Motor neuron (in vitro differentiated cells): ENCODE data around the gene SSTR5. TPM values are rescaled to one million over a fixed set of nuclear protein-coding genes. Genes with fewer than 3 reads are reported as not detected.
A peak's percentile ranks its signal among the peaks of the same experiment; 100 is the strongest.
"Not testable (repeated sequence)": the region's sequence is repeated elsewhere in the genome, so short reads cannot be mapped to it uniquely, and the experiment has no call there.

ENCODE experiments used
- ATAC-seq, 8 experiments: fragments of 200-7000 bp; cut with Tn5 transposase; replicated peaks in 6 of 8; 2 replicates each; pipeline ENCODE4 v1.8.0; 2021; ENCODE audit warnings: mild to moderate bottlenecking in 8 of 8, moderate library complexity in 8 of 8
- H3K27ac ChIP-seq, 2 donors: fragments of 250-450 bp; sonication (Bioruptor Pico); 2 replicates each; pipeline ENCODE4 v1.9.0; 2021; ENCODE audit warnings: antibody characterized with exemption in 2 of 2, mild to moderate bottlenecking in 2 of 2, moderate library complexity in 1 of 2
- H3K4me1 ChIP-seq, 2 donors: fragments of 250-450 bp; sonication (Bioruptor Pico); replicated peaks in 1 of 2; 2 replicates each; pipeline ENCODE4 v1.6.1; 2021; ENCODE audit warnings: antibody characterized with exemption in 2 of 2, mild to moderate bottlenecking in 2 of 2, moderate library complexity in 1 of 2
- H3K4me3 ChIP-seq, 5 donors: fragments of 250-450 bp; sonication (Bioruptor Pico); 2 replicates each; pipeline ENCODE4 v1.9.0; 2021; ENCODE audit warnings: antibody characterized with exemption in 5 of 5, mild to moderate bottlenecking in 5 of 5, moderate library complexity in 4 of 5
- WGBS, 10 experiments: fragments of 450-650 bp; shearing (Covaris generic); methylation state at CpG; one replicate each; pipeline ENCODE4 v1.0.0; 2022; 5-methylcytosine and 5-hydroxymethylcytosine counted together
- in situ Hi-C, 9 experiments: fragments of 400-800 bp; cut with MboI; loops; one replicate each; pipeline ENCODE4 v1.15.0; 2021; ENCODE audit warnings: low sequenced_read_pairs in 9 of 9, low pct_unique_long_range_greater_than_20kb in 2 of 9; ENCODE audit not compliant: unreplicated experiment in 9 of 9
- total RNA-seq, 8 experiments: library from RNA; unstranded; fragments of 300-600 nt; gene quantifications; 2 replicates each; pipeline versions ENCODE4 v1.2.3 to v1.2.4, GENCODE V29; 2022

Gene SSTR5
- total RNA-seq, 8 experiments from 2014 or later: 0.47 to 0.52 TPM; not detected in 6

GRCh38 chr16:1091992-1092552, 19.5 kb downstream of the SSTR5 start:
- no peak overlapping the region for H3K4me3 ChIP-seq
- in situ Hi-C loops: no loop called here
- 90 to 100% (median 99%) methylated on average over 2 to 11 of the region's 27 CpGs; no CpG with 5 or more reads in 4 of the 10 experiments for WGBS, 10 experiments
- H3K4me1 ChIP-seq: peaks cover 25 to 37% of the 10 kb centered on the region in 2 donors
- ATAC-seq: no peak
- H3K27ac ChIP-seq: no peak overlapping the region

GRCh38 chr16:1092685-1093283, 20.2 kb downstream of the SSTR5 start:
- H3K27ac ChIP-seq, H3K4me3 ChIP-seq, in situ Hi-C loops, ATAC-seq: not testable (repeated sequence)
- WGBS, 10 experiments: 80 to 90% methylated on average over 2 to 4 of the region's 40 CpGs; no CpG with 5 or more reads in 8 of the 10 experiments
- H3K4me1 ChIP-seq: peaks cover 27 to 44% of the 10 kb centered on the region in 2 donors

- Histone ChIP-seq H3K4me1 (peaks cover 34 to 51% of the 10 kb centered on the region in 2 donors), H3K27ac (no peak overlapping the region), H3K4me3 (no peak overlapping the region)
- 80% methylated on average over 6 of the region's 85 CpGs; no CpG with 5 or more reads in 9 of the 10 experiments for WGBS, 10 experiments
- ATAC-seq: no peak
- in situ Hi-C loops: no loop called here
These were observed 21.0 kb downstream of the SSTR5 start for GRCh38 chr16:1093284-1094123.

DNA sequence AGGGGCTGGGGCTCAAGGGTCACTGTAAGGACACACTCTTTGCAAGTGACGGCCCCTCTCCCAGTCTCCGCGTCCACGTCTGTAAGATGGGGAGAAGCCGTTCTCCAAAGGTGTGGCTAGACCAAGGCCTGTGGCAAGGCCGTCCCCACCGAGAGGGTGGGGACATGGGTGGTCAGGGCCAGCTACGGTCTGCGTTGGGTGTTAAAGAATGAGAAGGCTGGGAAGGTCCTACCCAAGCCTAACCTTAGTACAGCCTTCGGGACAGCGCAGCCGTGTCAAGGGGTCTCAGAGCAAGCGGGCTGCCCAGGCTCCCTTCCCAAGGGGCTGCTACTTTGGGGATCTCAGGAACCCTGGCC, 21.6 kb downstream of the SSTR5 start:
- ATAC-seq: no peak
- H3K4me1 ChIP-seq: peaks cover 40 to 57% of the 10 kb centered on the region in 2 donors
- no peak overlapping the region for H3K4me3 ChIP-seq
- 75% methylated on average over 4 of the region's 13 CpGs; no CpG with 5 or more reads in 9 of the 10 experiments for WGBS, 10 experiments
- no peak overlapping the region for H3K27ac ChIP-seq
- in situ Hi-C loops: no loop called here

- no peak for ATAC-seq
- WGBS, 10 experiments: 28% methylated on average over 2 of the region's 29 CpGs; no CpG with 5 or more reads in 9 of the 10 experiments
- no peak overlapping the region for H3K4me3 ChIP-seq
- no peak overlapping the region for H3K27ac ChIP-seq
- in situ Hi-C loops: no loop called here
- H3K4me1 ChIP-seq: peaks cover 40 to 59% of the 10 kb centered on the region in 2 donors
These were observed 22.3 kb downstream of the SSTR5 start for GRCh38 chr16:1094601-1095449.

DNA sequence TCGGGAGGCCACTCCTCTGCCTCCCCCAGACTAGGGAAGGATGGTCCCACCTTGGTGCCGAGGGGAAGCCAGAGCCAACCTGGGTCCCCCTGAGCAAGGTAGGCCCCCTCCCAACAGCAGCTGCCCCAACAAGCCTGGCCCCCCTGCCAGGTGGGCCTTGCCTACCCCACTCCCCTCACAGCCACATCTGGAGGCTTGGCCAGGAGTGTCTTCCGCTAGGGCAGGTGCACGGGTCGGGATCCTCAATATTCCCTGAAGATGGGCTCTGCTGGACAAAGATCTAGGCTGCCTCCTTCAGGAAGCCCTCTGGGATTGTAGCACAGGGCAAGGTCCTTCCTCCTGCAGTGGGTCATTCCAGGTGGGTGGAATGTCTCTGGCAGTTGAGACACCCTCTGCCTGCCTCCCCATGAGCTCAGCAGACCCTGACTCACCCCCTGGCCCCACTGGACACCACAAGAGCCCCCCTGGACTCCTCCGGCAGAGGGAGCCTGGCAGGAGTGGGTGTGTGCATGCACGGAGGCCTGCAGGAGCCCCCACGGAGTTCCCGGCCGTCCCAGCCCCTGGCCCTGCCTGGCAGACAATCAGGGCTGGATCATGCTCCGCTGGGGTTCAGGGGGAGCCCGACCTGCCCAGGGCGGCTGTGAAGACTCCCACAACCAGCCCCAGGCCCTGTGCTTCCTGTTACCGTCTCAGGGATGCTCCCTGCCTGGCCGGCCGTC, 23.1 kb downstream of the SSTR5 start:
- Histone ChIP-seq H3K4me1 (peaks cover 32 to 51% of the 10 kb centered on the region in 2 donors), H3K27ac (no peak overlapping the region), H3K4me3 (no peak overlapping the region)
- in situ Hi-C loops: no loop called here
- 67 to 100% methylated on average over 1 to 3 of the region's 16 CpGs; no CpG with 5 or more reads in 8 of the 10 experiments for WGBS, 10 experiments
- ATAC-seq: no peak

DNA sequence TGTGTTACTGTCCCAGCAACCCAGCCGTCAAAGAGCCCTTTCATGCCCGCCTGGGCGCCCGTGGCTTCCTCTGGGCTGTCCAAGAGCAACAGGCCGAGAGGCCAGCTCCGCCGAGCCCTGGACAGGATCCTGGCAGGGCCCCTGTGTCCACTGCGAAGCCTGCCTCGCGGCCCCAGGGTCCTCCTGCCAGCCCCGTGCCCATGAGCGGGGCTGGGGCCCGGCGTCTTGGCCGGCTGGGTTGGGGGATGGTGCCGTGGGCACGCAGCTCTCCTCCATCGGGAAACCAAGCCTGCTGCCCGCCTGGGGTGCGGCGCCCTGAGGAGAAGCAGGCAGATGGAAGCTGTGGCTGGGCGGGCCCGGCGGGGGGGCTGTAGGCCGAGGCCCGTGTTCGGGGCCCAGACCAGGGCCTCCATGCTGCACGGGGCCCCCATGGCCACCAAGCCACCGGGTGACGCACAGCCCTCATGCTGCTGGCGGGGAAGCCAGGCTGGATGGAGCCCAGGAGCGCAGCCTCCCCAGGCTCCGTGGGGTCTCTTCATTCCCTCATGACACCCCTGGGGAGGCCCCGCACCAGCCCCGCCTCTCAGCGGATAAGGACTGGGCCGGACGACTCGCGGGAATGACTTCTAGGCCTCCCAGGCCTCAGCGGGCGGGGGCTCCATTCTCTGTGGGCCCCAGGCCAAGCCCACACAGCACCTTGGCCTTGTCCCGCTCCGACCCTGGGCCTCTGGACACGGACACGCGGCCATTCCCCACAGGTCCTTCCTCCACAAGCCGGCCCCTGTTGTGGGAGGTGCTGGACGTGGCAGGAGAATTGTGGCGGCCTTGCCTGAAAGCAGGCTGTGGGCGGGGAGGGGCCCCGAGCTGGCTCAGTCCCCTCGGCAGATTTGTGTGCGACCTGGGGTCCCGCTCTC, 23.9 kb downstream of the SSTR5 start, which contains the start of gene C1QTNF8:
C1QTNF8 (minus strand) TSS at position 76 of the 914 bp plus-strand sequence. CDS start 1,322 bp downstream, outside the sequence.
- in situ Hi-C loops: no loop called here
- peaks cover 24 to 48% of the 10 kb centered on the region in 2 donors for H3K4me1 ChIP-seq
- whole genome bisulfite sequencing, 10 experiments: 38 to 81% (median 77%) methylated on average over 3 to 14 of the region's 55 CpGs; no CpG with 5 or more reads in 7 of the 10 experiments
- ATAC-seq: peak in 4 of 8 experiments; percentile 3 to 34 (median 16)
- no peak within 1 kb of the TSS for H3K4me3 ChIP-seq
- H3K27ac ChIP-seq: no peak within 1 kb of the TSS

GRCh38 chr16:1097156-1097555, 24.6 kb downstream of the SSTR5 start:
- Histone ChIP-seq H3K4me3 (no peak overlapping the region), H3K27ac (peak overlapping the region in 1 of 2 donors; percentile 55), H3K4me1 (peaks cover 24 to 45% of the 10 kb centered on the region in 2 donors)
- in situ Hi-C loops: no loop called here
- peak in 1 of 8 experiments; percentile 0 for ATAC-seq
- WGBS, 10 experiments: 100% methylated on average over 3 of the region's 18 CpGs; no CpG with 5 or more reads in 9 of the 10 experiments

DNA sequence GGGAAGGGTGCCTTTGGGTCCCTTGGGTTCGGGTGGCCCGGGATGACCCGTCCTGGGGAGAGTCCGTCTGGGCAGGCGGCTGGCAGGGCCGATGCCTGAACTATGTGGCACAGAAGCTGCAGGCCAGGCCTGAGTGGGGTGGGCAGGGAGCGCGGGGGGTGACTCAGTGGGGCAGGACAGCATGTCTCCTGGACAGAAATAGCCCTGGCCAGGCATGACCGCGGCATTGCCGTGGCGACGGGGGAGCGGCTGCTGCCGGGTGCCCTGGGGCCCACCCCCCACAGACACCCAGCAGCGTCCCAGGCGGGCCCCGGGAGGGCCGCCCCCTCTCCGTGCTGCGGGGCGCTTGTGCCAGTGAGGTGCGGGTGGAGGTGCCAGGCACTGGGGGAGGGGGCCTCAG, 25.3 kb downstream of the SSTR5 start:
- in situ Hi-C loops: no loop called here
- peaks cover 24 to 45% of the 10 kb centered on the region in 2 donors for H3K4me1 ChIP-seq
- no CpG with 5 or more reads among the region's 23 CpGs for WGBS, 10 experiments
- peak in 5 of 8 experiments; percentile 13 to 45 (median 22) for ATAC-seq
- no peak overlapping the region for H3K4me3 ChIP-seq
- H3K27ac ChIP-seq: peak overlapping the region in 1 of 2 donors; percentile 64

GRCh38 chr16:1098266-1098991, 25.9 kb downstream of the SSTR5 start:
- no CpG with 5 or more reads among the region's 34 CpGs for WGBS, 10 experiments
- Histone ChIP-seq H3K4me1 (peaks cover 30 to 51% of the 10 kb centered on the region in 2 donors), H3K27ac (peak overlapping the region in 1 of 2 donors; percentile 64), H3K4me3 (no peak overlapping the region)
- peak in 5 of 8 experiments; percentile 49 to 75 (median 67) for ATAC-seq
- in situ Hi-C loops: no loop called here
